Progenitor cell of endocrine pancreas (in vitro differentiated cells): Measurements from ENCODE around the gene SUN2. TPM values are rescaled to one million over a fixed set of nuclear protein-coding genes. Genes with fewer than 3 reads are reported as not detected.

ENCODE experiments used
- DNase-seq: peaks from one replicate; pipeline ENCODE4 v3.0.0; 2021; ENCODE audit warnings: low spot score; ENCODE audit not compliant: unreplicated experiment
- H3K27ac Mint-ChIP-seq: 2 replicates; pipeline ENCODE4 v1.8.0; 2021; ENCODE audit warnings: mild to moderate bottlenecking, moderate library complexity, mixed read lengths
- H3K27me3 Mint-ChIP-seq: 2 replicates; pipeline ENCODE4 v1.8.0; 2021; ENCODE audit warnings: mixed read lengths
- H3K36me3 Mint-ChIP-seq: 2 replicates; pipeline ENCODE4 v1.8.0; 2022; ENCODE audit warnings: mixed read lengths; ENCODE audit not compliant: insufficient read depth
- H3K4me1 Mint-ChIP-seq: 2 replicates; pipeline ENCODE4 v1.8.0; 2021; ENCODE audit warnings: low read depth, mixed read lengths
- H3K4me3 Mint-ChIP-seq: 2 replicates; pipeline ENCODE4 v1.8.0; 2021; ENCODE audit warnings: low read depth, mild to moderate bottlenecking, moderate library complexity, mixed read lengths
- H3K9me3 Mint-ChIP-seq: 2 replicates; pipeline ENCODE4 v1.8.0; 2021; ENCODE audit warnings: low read depth, mixed read lengths
- CTCF ChIP-seq: fragments of 200-600 bp; sonication (generic); IDR thresholded peaks from one replicate; pipeline ENCODE4 v1.5.0; 2021; ENCODE audit warnings: antibody characterized with exemption, mild to moderate bottlenecking; ENCODE audit not compliant: unreplicated experiment
- total RNA-seq: library from RNA; stranded (reverse); gene quantifications from 2 replicates; pipeline ENCODE4 v1.2.1, GENCODE V29; 2021

Gene SUN2
- total RNA-seq, 1 donor from 2014 or later: 66.1 TPM

GRCh38 chr22:38751422-38752346, 4.1 kb downstream of the SUN2 start:
- no peak for TF ChIP-seq CTCF
- H3K27me3 Mint-ChIP-seq: no peaks in the 10 kb centered on the region
- peaks cover 7% of the 10 kb centered on the region for H3K36me3 Mint-ChIP-seq
- no peaks in the 10 kb centered on the region for H3K9me3 Mint-ChIP-seq
- peak overlapping the region; percentile 80 for H3K27ac Mint-ChIP-seq
- peaks cover 17% of the 10 kb centered on the region for H3K4me1 Mint-ChIP-seq
- no peak overlapping the region for H3K4me3 Mint-ChIP-seq
- DNase-seq: no peak

GRCh38 chr22:38751066-38751421, 4.8 kb downstream of the SUN2 start:
- no peaks in the 10 kb centered on the region for H3K27me3 Mint-ChIP-seq
- H3K27ac Mint-ChIP-seq: no peak overlapping the region
- no peak overlapping the region for H3K4me3 Mint-ChIP-seq
- H3K36me3 Mint-ChIP-seq: peaks cover 7% of the 10 kb centered on the region
- TF ChIP-seq CTCF: no peak
- no peak for DNase-seq
- H3K9me3 Mint-ChIP-seq: no peaks in the 10 kb centered on the region
- H3K4me1 Mint-ChIP-seq: peaks cover 14% of the 10 kb centered on the region

- Mint-ChIP-seq H3K27me3 (no peaks in the 10 kb centered on the region), H3K27ac (no peak overlapping the region), H3K4me1 (peaks cover 14% of the 10 kb centered on the region), H3K4me3 (no peak overlapping the region), H3K9me3 (no peaks in the 10 kb centered on the region), H3K36me3 (peaks cover 7% of the 10 kb centered on the region)
- DNase-seq: no peak
- no peak for TF ChIP-seq CTCF
Observed at GRCh38 chr22:38750638-38751037, 5.2 kb downstream of the SUN2 start.

GRCh38 chr22:38750104-38750503, 5.7 kb downstream of the SUN2 start:
- H3K4me3 Mint-ChIP-seq: no peak overlapping the region
- DNase-seq: no peak
- no peaks in the 10 kb centered on the region for H3K9me3 Mint-ChIP-seq
- H3K4me1 Mint-ChIP-seq: peaks cover 13% of the 10 kb centered on the region
- H3K27me3 Mint-ChIP-seq: no peaks in the 10 kb centered on the region
- no peak for TF ChIP-seq CTCF
- H3K36me3 Mint-ChIP-seq: peaks cover 7% of the 10 kb centered on the region
- no peak overlapping the region for H3K27ac Mint-ChIP-seq

- Mint-ChIP-seq H3K4me3 (no peak overlapping the region), H3K36me3 (peaks cover 9% of the 10 kb centered on the region), H3K9me3 (no peaks in the 10 kb centered on the region), H3K4me1 (peaks cover 3% of the 10 kb centered on the region), H3K27ac (no peak overlapping the region), H3K27me3 (no peaks in the 10 kb centered on the region)
- no peak for DNase-seq
- no peak for TF ChIP-seq CTCF
Observed at GRCh38 chr22:38748487-38749136, 7.2 kb downstream of the SUN2 start.
